Calu3 (cell line): ENCODE measurements around the gene PJA2. TPM values are rescaled to one million over a fixed set of nuclear protein-coding genes. Genes with fewer than 3 reads are reported as not detected.

Experiments
- BruUV-seq: library from RNA; stranded (reverse); fragments of 400-500 nt; replicated peaks from 2 replicates; lab custom pipeline; 2021; lab: Mats Ljungman, UMichigan
- CTCF ChIA-PET: fragments of 300-600 bp; sonication (Branson Sonifier 250); formaldehyde crosslinking; loops from one replicate; lab custom pipeline; 2022; ENCODE audit warnings: antibody characterized with exemption; lab: Charles Lee
- DNase-seq: peaks from one replicate; pipeline ENCODE4 v3.0.0; 2022
- H3K27ac Mint-ChIP-seq: one replicate; pipeline ENCODE4 v1.8.0; 2022; ENCODE audit warnings: mixed read lengths; ENCODE audit not compliant: unreplicated experiment
- H3K27me3 Mint-ChIP-seq: one replicate; pipeline ENCODE4 v1.8.0; 2022; ENCODE audit warnings: mixed read lengths; ENCODE audit not compliant: unreplicated experiment
- H3K36me3 Mint-ChIP-seq: one replicate; pipeline ENCODE4 v1.8.0; 2022; ENCODE audit warnings: mild to moderate bottlenecking, moderate library complexity, mixed read lengths; ENCODE audit not compliant: insufficient read depth, unreplicated experiment
- H3K4me1 Mint-ChIP-seq: one replicate; pipeline ENCODE4 v1.8.0; 2022; ENCODE audit warnings: mild to moderate bottlenecking, low read depth, mixed read lengths; ENCODE audit not compliant: unreplicated experiment
- H3K4me3 Mint-ChIP-seq: one replicate; pipeline ENCODE4 v1.8.0; 2022; ENCODE audit warnings: mild to moderate bottlenecking, low read depth, moderate library complexity, mixed read lengths; ENCODE audit not compliant: unreplicated experiment
- H3K9me3 Mint-ChIP-seq: one replicate; pipeline ENCODE4 v1.8.0; 2022; ENCODE audit warnings: low read depth, mixed read lengths; ENCODE audit not compliant: unreplicated experiment
- CTCF ChIP-seq: fragments of 200-600 bp; IDR thresholded peaks from one replicate; pipeline ENCODE4 v1.8.0; 2022; ENCODE audit warnings: antibody characterized with exemption; ENCODE audit not compliant: unreplicated experiment
- intact Hi-C: fragments of 100-400 bp; cut with micrococcal nuclease; formaldehyde crosslinking; loops from one replicate; pipeline ENCODE4 v1.10.0; 2022; ENCODE audit not compliant: unreplicated experiment
- total RNA-seq: library from RNA; stranded (reverse); gene quantifications from 2 replicates; pipeline ENCODE4 v1.2.3, GENCODE V29; 2022

The PJA2 gene
- total RNA-seq, 1 experiment from 2014 or later = 89.0 TPM

- H3K27me3 Mint-ChIP-seq = no peaks in the 10 kb centered on the region
- CTCF ChIA-PET = no interaction called here
- no peaks in the 10 kb centered on the region for H3K9me3 Mint-ChIP-seq
- DNase-seq = no peak
- BruUV-seq = no TSS peak
- TF ChIP-seq CTCF = no peak
- peaks cover 6% of the 10 kb centered on the region for H3K4me1 Mint-ChIP-seq
- no peak overlapping the region for H3K4me3 Mint-ChIP-seq
- intact Hi-C loops = no loop called here
- H3K27ac Mint-ChIP-seq = peak overlapping the region; percentile 11
- H3K36me3 Mint-ChIP-seq = peaks cover 6% of the 10 kb centered on the region
These were observed 87.1 kb downstream of the PJA2 start for GRCh38 chr5:109322694-109323093.

- Mint-ChIP-seq H3K27me3 (no peaks in the 10 kb centered on the region), H3K27ac (no peak overlapping the region), H3K36me3 (peaks cover 6% of the 10 kb centered on the region), H3K4me1 (peaks cover under 1% of the 10 kb centered on the region), H3K9me3 (no peaks in the 10 kb centered on the region), H3K4me3 (no peak overlapping the region)
- no peak for DNase-seq
- BruUV-seq = no TSS peak
- no peak for TF ChIP-seq CTCF
- intact Hi-C loops = loop anchor here (10.0 kb wide), 1 partner anchor 665 kb away; no protein-coding TSS in a partner anchor
- CTCF ChIA-PET = no interaction called here
These were observed 90.4 kb downstream of the PJA2 start for GRCh38 chr5:109319351-109319750.

GRCh38 chr5:109318455-109319108 is 91.2 kb downstream of the PJA2 start:
- no TSS peak for BruUV-seq
- peaks cover 8% of the 10 kb centered on the region for H3K4me1 Mint-ChIP-seq
- no peak for DNase-seq

GRCh38 chr5:109316634-109317033 is 93.1 kb downstream of the PJA2 start:
- no peaks in the 10 kb centered on the region for H3K9me3 Mint-ChIP-seq
- intact Hi-C loops = loop anchor here (10.0 kb wide), 1 partner anchor 662 kb away; no protein-coding TSS in a partner anchor
- no peak overlapping the region for H3K4me3 Mint-ChIP-seq
- CTCF ChIA-PET = no interaction called here
- H3K27me3 Mint-ChIP-seq = no peaks in the 10 kb centered on the region
- no peak for DNase-seq
- no peak for TF ChIP-seq CTCF
- BruUV-seq = no TSS peak
- H3K36me3 Mint-ChIP-seq = peaks cover 18% of the 10 kb centered on the region
- peaks cover 27% of the 10 kb centered on the region for H3K4me1 Mint-ChIP-seq
- H3K27ac Mint-ChIP-seq = peak overlapping the region; percentile 25

More at GRCh38 chr5:109318455-109319108, 91.2 kb downstream of the PJA2 start:
- no peak for TF ChIP-seq CTCF
- Mint-ChIP-seq H3K27me3 (no peaks in the 10 kb centered on the region), H3K9me3 (no peaks in the 10 kb centered on the region), H3K4me3 (no peak overlapping the region), H3K36me3 (peaks cover 7% of the 10 kb centered on the region), H3K27ac (no peak overlapping the region)
- CTCF ChIA-PET = interaction anchor here (0.8 kb wide), 1 partner anchor 888 kb away, joined by 3 read pairs; no protein-coding TSS in a partner anchor
- intact Hi-C loops = loop anchor here (10.0 kb wide), 1 partner anchor 664 kb away; no protein-coding TSS in a partner anchor
